ENCODE results near the gene KCNAB1. TPM values are rescaled to one million over a fixed set of nuclear protein-coding genes. Genes with fewer than 3 reads are reported as not detected.

The KCNAB1 gene
- total and polyA plus RNA-seq, 2 donors (not counting 1 experiment from before 2014, with no cell fraction given), result not detected

DNA sequence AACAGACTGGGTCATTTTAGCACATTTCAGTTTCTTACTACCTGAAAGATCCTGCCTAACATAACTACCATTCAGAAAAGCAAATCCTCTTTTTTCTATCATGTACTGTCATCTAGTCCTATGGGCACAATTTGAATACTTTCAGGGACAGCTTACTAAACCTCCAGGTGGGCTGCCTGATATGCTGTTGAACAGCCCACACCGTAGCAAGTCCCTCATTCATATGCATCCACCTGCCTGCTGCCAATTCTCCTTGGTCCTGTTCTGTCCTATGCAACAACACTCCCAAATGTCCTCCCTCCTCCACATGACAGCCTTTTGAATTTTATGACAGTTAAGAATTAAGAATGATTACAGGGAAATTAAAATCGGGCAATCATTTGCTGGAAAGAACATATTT lies 137.9 kb downstream of the KCNAB1 start:
- H3K9me3 Mint-ChIP-seq (ENCODE audit: insufficient read depth), result no peaks in the 10 kb centered on the region
- TF ChIP-seq EZH2 (IDR thresholded peaks at IDR 0.05; ENCODE audit: borderline replicate concordance, insufficient read depth, low read depth, low read length, poor library complexity, severe bottlenecking), result no peak
- TF ChIP-seq, protein P1, sequence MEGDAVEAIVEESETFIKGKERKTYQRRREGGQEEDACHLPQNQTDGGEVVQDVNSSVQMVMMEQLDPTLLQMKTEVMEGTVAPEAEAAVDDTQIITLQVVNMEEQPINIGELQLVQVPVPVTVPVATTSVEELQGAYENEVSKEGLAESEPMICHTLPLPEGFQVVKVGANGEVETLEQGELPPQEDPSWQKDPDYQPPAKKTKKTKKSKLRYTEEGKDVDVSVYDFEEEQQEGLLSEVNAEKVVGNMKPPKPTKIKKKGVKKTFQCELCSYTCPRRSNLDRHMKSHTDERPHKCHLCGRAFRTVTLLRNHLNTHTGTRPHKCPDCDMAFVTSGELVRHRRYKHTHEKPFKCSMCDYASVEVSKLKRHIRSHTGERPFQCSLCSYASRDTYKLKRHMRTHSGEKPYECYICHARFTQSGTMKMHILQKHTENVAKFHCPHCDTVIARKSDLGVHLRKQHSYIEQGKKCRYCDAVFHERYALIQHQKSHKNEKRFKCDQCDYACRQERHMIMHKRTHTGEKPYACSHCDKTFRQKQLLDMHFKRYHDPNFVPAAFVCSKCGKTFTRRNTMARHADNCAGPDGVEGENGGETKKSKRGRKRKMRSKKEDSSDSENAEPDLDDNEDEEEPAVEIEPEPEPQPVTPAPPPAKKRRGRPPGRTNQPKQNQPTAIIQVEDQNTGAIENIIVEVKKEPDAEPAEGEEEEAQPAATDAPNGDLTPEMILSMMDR (IDR thresholded peaks at IDR 0.05), result no peak
- no peaks in the 10 kb centered on the region for H3K4me1 Mint-ChIP-seq
- Histone ChIP-seq H3K79me2 (ENCODE audit: control insufficient read depth, insufficient read depth, low read length) (no peaks in the 10 kb centered on the region), H3K27ac (ENCODE audit: low read length in 2 of 2) (no peak overlapping the region), H3K36me3 (replicated peaks in 1 of 2; ENCODE audit: control extremely low read depth in 1 of 2, control insufficient read depth in 1 of 2, extremely low read depth in 1 of 2, insufficient read depth in 2 of 2, low read length in 1 of 2) (no peaks in the 10 kb centered on the region), H4K20me1 (ENCODE audit: control insufficient read depth, insufficient read depth, low read length, poor library complexity, severe bottlenecking) (no peaks in the 10 kb centered on the region), H3K9me3 (ENCODE audit: control extremely low read depth in 1 of 3, control insufficient read depth in 2 of 3, insufficient read depth in 1 of 3, low read length in 2 of 3) (no peaks in the 10 kb centered on the region), H3K27me3 (replicated peaks in 1 of 4; ENCODE audit: control extremely low read depth in 1 of 4, control insufficient read depth in 3 of 4, insufficient read depth in 4 of 4, low read length in 3 of 4) (peaks cover 0 to 2% (median 0%) of the 10 kb centered on the region in 4 experiments), H3K4me1 (ENCODE audit: control insufficient read depth in 2 of 2, insufficient read depth in 2 of 2, low read length in 2 of 2) (no peaks in the 10 kb centered on the region), H2AFZ (ENCODE audit: insufficient read depth, low read depth, low read length, poor library complexity, severe bottlenecking) (no peak overlapping the region), H3K4me3 (ENCODE audit: control extremely low read depth in 1 of 5, extremely low read depth in 1 of 5, insufficient read depth in 1 of 5, low read depth in 2 of 5, low read length in 4 of 5) (no peak overlapping the region), H3K4me2 (replicated peaks; ENCODE audit: low read depth, low read length, poor library complexity, severe bottlenecking) (no peak overlapping the region), H3K9ac (ENCODE audit: low read length) (no peak overlapping the region)
- ChIA-PET POLR2A (no interaction called here), CTCF (no interaction called here)
- no peak overlapping the region for H3K27ac Mint-ChIP-seq
- intact Hi-C loops (cut with micrococcal nuclease), result no loop called here
- WGBS (ENCODE audit: insufficient coverage), result 91% methylated on average over 1 of the region's 2 CpGs
- H3K4me3 Mint-ChIP-seq, result no peak overlapping the region
- DNase-seq, result no peak
- H3K27me3 Mint-ChIP-seq, result peaks cover 4% of the 10 kb centered on the region
- ATAC-seq (ENCODE audit: low read depth), result no peak

DNA sequence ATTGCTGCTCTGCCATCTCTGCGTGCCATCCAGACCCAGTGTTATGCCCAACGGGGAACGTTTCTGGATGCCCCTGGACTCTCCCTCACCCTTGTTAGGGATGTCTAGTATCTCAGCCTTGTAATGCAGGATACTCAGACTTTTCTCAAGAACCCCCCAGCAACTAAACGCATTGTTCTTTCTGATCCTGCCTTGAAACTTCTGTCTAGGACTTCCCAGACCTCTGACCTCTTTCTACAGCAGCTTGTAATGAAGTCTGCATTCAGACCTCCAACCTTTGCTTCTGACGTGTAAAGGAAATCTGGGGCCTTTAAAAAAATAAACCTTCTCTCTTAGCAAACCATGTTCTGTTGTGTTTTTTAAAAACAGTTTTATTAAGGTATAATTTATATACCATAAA lies 139.5 kb downstream of the KCNAB1 start:
- no peaks in the 10 kb centered on the region for H3K36me3 ChIP-seq (replicated peaks in 1 of 2; ENCODE audit: control extremely low read depth in 1 of 2, control insufficient read depth in 1 of 2, extremely low read depth in 1 of 2, insufficient read depth in 2 of 2, low read length in 1 of 2)
- no peaks in the 10 kb centered on the region for H3K79me2 ChIP-seq (ENCODE audit: control insufficient read depth, insufficient read depth, low read length)
- 91% methylated on average over 4 of the region's 5 CpGs for WGBS (ENCODE audit: insufficient coverage)
- no peak overlapping the region for H3K4me2 ChIP-seq (replicated peaks; ENCODE audit: low read depth, low read length, poor library complexity, severe bottlenecking)
- H3K4me3 ChIP-seq (ENCODE audit: control extremely low read depth in 1 of 5, extremely low read depth in 1 of 5, insufficient read depth in 1 of 5, low read depth in 2 of 5, low read length in 4 of 5), result no peak overlapping the region
- H3K9ac ChIP-seq (ENCODE audit: low read length), result no peak overlapping the region
- intact Hi-C loops (cut with micrococcal nuclease), result no loop called here
- no peaks in the 10 kb centered on the region for H3K27me3 ChIP-seq (replicated peaks in 1 of 4; ENCODE audit: control extremely low read depth in 1 of 4, control insufficient read depth in 3 of 4, insufficient read depth in 4 of 4, low read length in 3 of 4)
- H3K9me3 ChIP-seq (ENCODE audit: control extremely low read depth in 1 of 3, control insufficient read depth in 2 of 3, insufficient read depth in 1 of 3, low read length in 2 of 3), result no peaks in the 10 kb centered on the region
- TF ChIP-seq, protein P1 (IDR thresholded peaks at IDR 0.05), result no peak
- no peak for TF ChIP-seq EZH2 (IDR thresholded peaks at IDR 0.05; ENCODE audit: borderline replicate concordance, insufficient read depth, low read depth, low read length, poor library complexity, severe bottlenecking)
- Mint-ChIP-seq H3K4me3 (no peak overlapping the region), H3K9me3 (ENCODE audit: insufficient read depth) (no peaks in the 10 kb centered on the region), H3K4me1 (no peaks in the 10 kb centered on the region), H3K27me3 (peaks cover 4% of the 10 kb centered on the region), H3K27ac (no peak overlapping the region)
- no peaks in the 10 kb centered on the region for H3K4me1 ChIP-seq (ENCODE audit: control insufficient read depth in 2 of 2, insufficient read depth in 2 of 2, low read length in 2 of 2)
- no peaks in the 10 kb centered on the region for H4K20me1 ChIP-seq (ENCODE audit: control insufficient read depth, insufficient read depth, low read length, poor library complexity, severe bottlenecking)
- DNase-seq, result no peak
- no peak for ATAC-seq (ENCODE audit: low read depth)
- ChIA-PET POLR2A (no interaction called here), CTCF (no interaction called here)
- H3K27ac ChIP-seq (ENCODE audit: low read length in 2 of 2), result no peak overlapping the region
- no peak overlapping the region for H2AFZ ChIP-seq (ENCODE audit: insufficient read depth, low read depth, low read length, poor library complexity, severe bottlenecking)

Data from B cell (primary cell).